ENCODE data around the gene SYT12. TPM values are rescaled to one million over a fixed set of nuclear protein-coding genes. Genes with fewer than 3 reads are reported as not detected.

Gene SYT12
- total and polyA plus RNA-seq, 2 of the 8 experiments (the other 6 are each of a cell fraction or from before 2014, with no cell fraction given) = 1.4 to 3.3 TPM

GRCh38 chr11:67066333-67066709, 43.4 kb downstream of the SYT12 start:
- Histone ChIP-seq H3K23me2 (ENCODE audit: low read depth, low read length) (no peaks in the 10 kb centered on the region; the same call in 1 of the 2 replicates), H3K56ac (replicated peaks; ENCODE audit: insufficient read length, low read depth, low read length) (no peak overlapping the region), H4K8ac (ENCODE audit: extremely low read depth, insufficient read depth, low read length) (no peak overlapping the region), H3K36me3 (ENCODE audit: control insufficient read depth in 2 of 4, insufficient read depth in 4 of 4, low read length in 3 of 4) (no peaks in the 10 kb centered on the region), H3K4me2 (ENCODE audit: insufficient read depth in 1 of 2, low read depth in 2 of 2, low read length in 2 of 2) (no peak overlapping the region), H3K4ac (replicated peaks; ENCODE audit: insufficient read length, low read depth, low read length) (no peak overlapping the region), H3K4me3 (ENCODE audit: extremely low read depth in 1 of 4, insufficient read depth in 2 of 4, low read depth in 3 of 4, low read length in 4 of 4) (no peak overlapping the region), H3K4me1 (replicated peaks in 1 of 4; ENCODE audit: control insufficient read depth in 3 of 4, insufficient read depth in 4 of 4, low read length in 3 of 4) (no peaks in the 10 kb centered on the region; a peak in 2 of 7 replicates), H2BK120ac (replicated peaks; ENCODE audit: low read depth, low read length) (no peak overlapping the region), H3K14ac (ENCODE audit: insufficient read length) (no peak overlapping the region), H3K9ac (replicated peaks in 1 of 4; ENCODE audit: extremely low read depth in 1 of 4, low read depth in 3 of 4, low read length in 3 of 4) (no peak overlapping the region), H4K20me1 (replicated peaks in 1 of 2; ENCODE audit: control insufficient read depth in 1 of 2, insufficient read depth in 2 of 2, low read length in 2 of 2) (no peaks in the 10 kb centered on the region), H3K27ac (ENCODE audit: low read depth, low read length) (no peak overlapping the region), H3K79me1 (ENCODE audit: low read depth, low read length) (no peaks in the 10 kb centered on the region), H2BK5ac (ENCODE audit: low read depth, low read length) (no peak overlapping the region), H2BK12ac (ENCODE audit: low read depth, low read length) (no peak overlapping the region), H3K23ac (ENCODE audit: insufficient read length) (no peak overlapping the region), H4K91ac (replicated peaks; ENCODE audit: insufficient read length, low read length) (no peak overlapping the region), H2AFZ (ENCODE audit: low read length) (no peak overlapping the region), H3K79me2 (ENCODE audit: control insufficient read depth in 1 of 2, insufficient read depth in 2 of 2, low read length in 2 of 2) (no peaks in the 10 kb centered on the region), H2BK15ac (ENCODE audit: low read length) (no peak overlapping the region), H2BK20ac (ENCODE audit: low read length) (no peak overlapping the region), H3K9me3 (ENCODE audit: insufficient read depth in 2 of 2, low read depth in 1 of 2, low read length in 1 of 2) (no peaks in the 10 kb centered on the region), H3K27me3 (replicated peaks in 1 of 4; ENCODE audit: control insufficient read depth in 3 of 4, extremely low read depth in 1 of 4, insufficient read depth in 3 of 4, low read length in 3 of 4) (no peaks in the 10 kb centered on the region), H2AK5ac (ENCODE audit: low read depth, low read length) (no peak overlapping the region), H4K5ac (ENCODE audit: insufficient read length, low read depth, low read length) (no peak overlapping the region), H3K18ac (ENCODE audit: extremely low read depth, low read length) (no peak overlapping the region)
- WGBS, 2 experiments (ENCODE audit: extremely low coverage in 1 of 2, insufficient coverage in 1 of 2, insufficient read length in 1 of 2, insufficient replicate concordance in 2 of 2, low coverage in 1 of 2, low lambda C conversion rate in 2 of 2, missing lambda C conversion rate in 1 of 2) = 94% methylated on average over 3 of the region's 3 CpGs; no CpG with 5 or more reads in 1 of the 2 experiments
- ChIA-PET POLR2A (ENCODE audit: partially characterized antibody) (interaction anchor here (1.2 to 1.3 kb wide), 3 partner anchors 9 to 51 kb away, joined by 4 to 7 read pairs (median 4); partner anchors contain the start of gene RHOD), CTCF (ENCODE audit: partially characterized antibody) (interaction anchor here (1.2 kb wide), 1 partner anchor 202 kb away, joined by 3 read pairs; no protein-coding TSS in a partner anchor)
- FAIRE-seq (no peak), DNase-seq (ENCODE audit: low read depth in 1 of 2, low spot score in 2 of 2) (no peak)
- no peak for TF ChIP-seq PHF8 (conservative IDR thresholded peaks at IDR 0.05; ENCODE audit: low read depth, low read length)
- TF ChIP-seq CHD2 (IDR thresholded peaks at IDR 0.05; ENCODE audit: low read length) = no peak
- TF ChIP-seq JUND (IDR thresholded peaks at IDR 0.05; ENCODE audit: low read length) = no peak
- TF ChIP-seq BRCA1 (IDR thresholded peaks at IDR 0.05; ENCODE audit: low read depth, low read length) = no peak
- no peak for TF ChIP-seq EZH2 (IDR thresholded peaks at IDR 0.05; ENCODE audit: low read depth, low read length, severe bottlenecking)
- TF ChIP-seq EP300 (IDR thresholded peaks at IDR 0.05; ENCODE audit: borderline replicate concordance in 1 of 2, low read depth in 2 of 2, low read length in 2 of 2) = no peak
- TF ChIP-seq HDAC2 (IDR thresholded peaks at IDR 0.05; ENCODE audit: borderline replicate concordance in 1 of 2, low read depth in 2 of 2, low read length in 2 of 2) = no peak
- no peak for TF ChIP-seq CBX8 (IDR thresholded peaks at IDR 0.05; ENCODE audit: borderline replicate concordance, low read depth, low read length)
- TF ChIP-seq SRF (IDR thresholded peaks at IDR 0.05; ENCODE audit: low read depth, low read length) = no peak
- no peak for TF ChIP-seq POLR2A (IDR thresholded peaks at IDR 0.05; ENCODE audit: control extremely low read depth in 1 of 2, low read depth in 2 of 2, low read length in 2 of 2)
- TF ChIP-seq ATF2 (IDR thresholded peaks at IDR 0.05; ENCODE audit: low read length) = no peak
